ENCODE data around the gene TMEM87B. TPM values are rescaled to one million over a fixed set of nuclear protein-coding genes. Genes with fewer than 3 reads are reported as not detected.

TMEM87B gene
- total RNA-seq, 1 experiment from 2014 or later: 10.6 TPM

DNA sequence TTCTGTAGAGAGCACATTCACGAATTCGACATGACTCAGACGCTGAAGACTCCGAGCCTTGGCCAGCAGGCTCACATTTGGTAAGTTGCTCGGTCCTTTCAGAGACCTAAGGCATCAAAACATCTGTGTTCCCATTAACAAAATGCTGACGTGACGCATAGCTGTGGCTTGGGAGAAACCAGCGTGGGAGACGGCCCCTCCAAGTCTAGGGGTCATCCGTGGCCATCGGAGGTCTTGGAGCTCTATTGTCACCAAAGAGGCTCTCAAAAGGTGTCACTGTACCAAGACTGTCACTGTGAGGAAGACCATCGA, 98.1 kb downstream of the TMEM87B start:
- Mint-ChIP-seq H3K9me3 (no peaks in the 10 kb centered on the region), H3K4me1 (peaks cover 12% of the 10 kb centered on the region), H3K27me3 (ENCODE audit: low read depth) (no peaks in the 10 kb centered on the region), H3K36me3 (no peaks in the 10 kb centered on the region), H3K4me3 (no peak overlapping the region), H3K27ac (no peak overlapping the region)
- TF ChIP-seq NR2C2 (CRISPR knock-in tag; IDR thresholded peaks at IDR 0.05) (no peak), ZNF263 (CRISPR knock-in tag; IDR thresholded peaks at IDR 0.05; ENCODE audit: low read depth) (no peak), NFE2L1 (CRISPR knock-in tag; IDR thresholded peaks at IDR 0.05) (no peak), ZNF121 (CRISPR knock-in tag; IDR thresholded peaks at IDR 0.05) (no peak), NFYB (CRISPR knock-in tag; conservative IDR thresholded peaks at IDR 0.05; ENCODE audit: low read depth) (no peak), GRHL2 (CRISPR knock-in tag; IDR thresholded peaks at IDR 0.05; ENCODE audit: insufficient replicate concordance, severe bottlenecking) (no peak), MYBL2 (CRISPR knock-in tag; IDR thresholded peaks at IDR 0.05) (no peak), SMAD4 (CRISPR knock-in tag; IDR thresholded peaks at IDR 0.05) (no peak), ZNF423 (CRISPR knock-in tag; IDR thresholded peaks at IDR 0.05) (no peak), KAT7 (CRISPR knock-in tag; IDR thresholded peaks at IDR 0.05; ENCODE audit: borderline replicate concordance) (no peak), FOXP1 (CRISPR knock-in tag; IDR thresholded peaks at IDR 0.05; ENCODE audit: borderline replicate concordance) (no peak), ELF4 (CRISPR knock-in tag; IDR thresholded peaks at IDR 0.05; ENCODE audit: low read depth) (no peak)
- TF ChIP-seq, protein P1, sequence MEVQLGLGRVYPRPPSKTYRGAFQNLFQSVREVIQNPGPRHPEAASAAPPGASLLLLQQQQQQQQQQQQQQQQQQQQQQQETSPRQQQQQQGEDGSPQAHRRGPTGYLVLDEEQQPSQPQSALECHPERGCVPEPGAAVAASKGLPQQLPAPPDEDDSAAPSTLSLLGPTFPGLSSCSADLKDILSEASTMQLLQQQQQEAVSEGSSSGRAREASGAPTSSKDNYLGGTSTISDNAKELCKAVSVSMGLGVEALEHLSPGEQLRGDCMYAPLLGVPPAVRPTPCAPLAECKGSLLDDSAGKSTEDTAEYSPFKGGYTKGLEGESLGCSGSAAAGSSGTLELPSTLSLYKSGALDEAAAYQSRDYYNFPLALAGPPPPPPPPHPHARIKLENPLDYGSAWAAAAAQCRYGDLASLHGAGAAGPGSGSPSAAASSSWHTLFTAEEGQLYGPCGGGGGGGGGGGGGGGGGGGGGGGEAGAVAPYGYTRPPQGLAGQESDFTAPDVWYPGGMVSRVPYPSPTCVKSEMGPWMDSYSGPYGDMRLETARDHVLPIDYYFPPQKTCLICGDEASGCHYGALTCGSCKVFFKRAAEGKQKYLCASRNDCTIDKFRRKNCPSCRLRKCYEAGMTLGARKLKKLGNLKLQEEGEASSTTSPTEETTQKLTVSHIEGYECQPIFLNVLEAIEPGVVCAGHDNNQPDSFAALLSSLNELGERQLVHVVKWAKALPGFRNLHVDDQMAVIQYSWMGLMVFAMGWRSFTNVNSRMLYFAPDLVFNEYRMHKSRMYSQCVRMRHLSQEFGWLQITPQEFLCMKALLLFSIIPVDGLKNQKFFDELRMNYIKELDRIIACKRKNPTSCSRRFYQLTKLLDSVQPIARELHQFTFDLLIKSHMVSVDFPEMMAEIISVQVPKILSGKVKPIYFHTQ (CRISPR knock-in tag; IDR thresholded peaks at IDR 0.05): no peak
- TF ChIP-seq, protein P2, sequence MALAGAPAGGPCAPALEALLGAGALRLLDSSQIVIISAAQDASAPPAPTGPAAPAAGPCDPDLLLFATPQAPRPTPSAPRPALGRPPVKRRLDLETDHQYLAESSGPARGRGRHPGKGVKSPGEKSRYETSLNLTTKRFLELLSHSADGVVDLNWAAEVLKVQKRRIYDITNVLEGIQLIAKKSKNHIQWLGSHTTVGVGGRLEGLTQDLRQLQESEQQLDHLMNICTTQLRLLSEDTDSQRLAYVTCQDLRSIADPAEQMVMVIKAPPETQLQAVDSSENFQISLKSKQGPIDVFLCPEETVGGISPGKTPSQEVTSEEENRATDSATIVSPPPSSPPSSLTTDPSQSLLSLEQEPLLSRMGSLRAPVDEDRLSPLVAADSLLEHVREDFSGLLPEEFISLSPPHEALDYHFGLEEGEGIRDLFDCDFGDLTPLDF (CRISPR knock-in tag; IDR thresholded peaks at IDR 0.05): no peak
- TF ChIP-seq, protein P3, sequence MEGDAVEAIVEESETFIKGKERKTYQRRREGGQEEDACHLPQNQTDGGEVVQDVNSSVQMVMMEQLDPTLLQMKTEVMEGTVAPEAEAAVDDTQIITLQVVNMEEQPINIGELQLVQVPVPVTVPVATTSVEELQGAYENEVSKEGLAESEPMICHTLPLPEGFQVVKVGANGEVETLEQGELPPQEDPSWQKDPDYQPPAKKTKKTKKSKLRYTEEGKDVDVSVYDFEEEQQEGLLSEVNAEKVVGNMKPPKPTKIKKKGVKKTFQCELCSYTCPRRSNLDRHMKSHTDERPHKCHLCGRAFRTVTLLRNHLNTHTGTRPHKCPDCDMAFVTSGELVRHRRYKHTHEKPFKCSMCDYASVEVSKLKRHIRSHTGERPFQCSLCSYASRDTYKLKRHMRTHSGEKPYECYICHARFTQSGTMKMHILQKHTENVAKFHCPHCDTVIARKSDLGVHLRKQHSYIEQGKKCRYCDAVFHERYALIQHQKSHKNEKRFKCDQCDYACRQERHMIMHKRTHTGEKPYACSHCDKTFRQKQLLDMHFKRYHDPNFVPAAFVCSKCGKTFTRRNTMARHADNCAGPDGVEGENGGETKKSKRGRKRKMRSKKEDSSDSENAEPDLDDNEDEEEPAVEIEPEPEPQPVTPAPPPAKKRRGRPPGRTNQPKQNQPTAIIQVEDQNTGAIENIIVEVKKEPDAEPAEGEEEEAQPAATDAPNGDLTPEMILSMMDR (IDR thresholded peaks at IDR 0.05): no peak
- TF ChIP-seq, protein P4, sequence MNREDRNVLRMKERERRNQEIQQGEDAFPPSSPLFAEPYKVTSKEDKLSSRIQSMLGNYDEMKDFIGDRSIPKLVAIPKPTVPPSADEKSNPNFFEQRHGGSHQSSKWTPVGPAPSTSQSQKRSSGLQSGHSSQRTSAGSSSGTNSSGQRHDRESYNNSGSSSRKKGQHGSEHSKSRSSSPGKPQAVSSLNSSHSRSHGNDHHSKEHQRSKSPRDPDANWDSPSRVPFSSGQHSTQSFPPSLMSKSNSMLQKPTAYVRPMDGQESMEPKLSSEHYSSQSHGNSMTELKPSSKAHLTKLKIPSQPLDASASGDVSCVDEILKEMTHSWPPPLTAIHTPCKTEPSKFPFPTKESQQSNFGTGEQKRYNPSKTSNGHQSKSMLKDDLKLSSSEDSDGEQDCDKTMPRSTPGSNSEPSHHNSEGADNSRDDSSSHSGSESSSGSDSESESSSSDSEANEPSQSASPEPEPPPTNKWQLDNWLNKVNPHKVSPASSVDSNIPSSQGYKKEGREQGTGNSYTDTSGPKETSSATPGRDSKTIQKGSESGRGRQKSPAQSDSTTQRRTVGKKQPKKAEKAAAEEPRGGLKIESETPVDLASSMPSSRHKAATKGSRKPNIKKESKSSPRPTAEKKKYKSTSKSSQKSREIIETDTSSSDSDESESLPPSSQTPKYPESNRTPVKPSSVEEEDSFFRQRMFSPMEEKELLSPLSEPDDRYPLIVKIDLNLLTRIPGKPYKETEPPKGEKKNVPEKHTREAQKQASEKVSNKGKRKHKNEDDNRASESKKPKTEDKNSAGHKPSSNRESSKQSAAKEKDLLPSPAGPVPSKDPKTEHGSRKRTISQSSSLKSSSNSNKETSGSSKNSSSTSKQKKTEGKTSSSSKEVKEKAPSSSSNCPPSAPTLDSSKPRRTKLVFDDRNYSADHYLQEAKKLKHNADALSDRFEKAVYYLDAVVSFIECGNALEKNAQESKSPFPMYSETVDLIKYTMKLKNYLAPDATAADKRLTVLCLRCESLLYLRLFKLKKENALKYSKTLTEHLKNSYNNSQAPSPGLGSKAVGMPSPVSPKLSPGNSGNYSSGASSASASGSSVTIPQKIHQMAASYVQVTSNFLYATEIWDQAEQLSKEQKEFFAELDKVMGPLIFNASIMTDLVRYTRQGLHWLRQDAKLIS (CRISPR knock-in tag; IDR thresholded peaks at IDR 0.05; ENCODE audit: borderline replicate concordance): no peak
- TF ChIP-seq, protein P5, sequence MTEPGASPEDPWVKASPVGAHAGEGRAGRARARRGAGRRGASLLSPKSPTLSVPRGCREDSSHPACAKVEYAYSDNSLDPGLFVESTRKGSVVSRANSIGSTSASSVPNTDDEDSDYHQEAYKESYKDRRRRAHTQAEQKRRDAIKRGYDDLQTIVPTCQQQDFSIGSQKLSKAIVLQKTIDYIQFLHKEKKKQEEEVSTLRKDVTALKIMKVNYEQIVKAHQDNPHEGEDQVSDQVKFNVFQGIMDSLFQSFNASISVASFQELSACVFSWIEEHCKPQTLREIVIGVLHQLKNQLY (CRISPR knock-in tag; IDR thresholded peaks at IDR 0.05): no peak
- ChIA-PET CTCF (no interaction called here), POLR2A (no interaction called here)
- ATAC-seq (no peak), DNase-seq (ENCODE audit: low spot score) (no peak)
